Activated T-cell treated with anti-CD3 and anti-CD28 coated beads, Interleukin-2, amount 50 U/mL, for 72 hours (primary cell): ENCODE results near the gene WDR7. TPM values are rescaled to one million over a fixed set of nuclear protein-coding genes. Genes with fewer than 3 reads are reported as not detected.

Experiments
- ATAC-seq, 2 donors: fragments of 150-1000 bp; cut with Tn5 transposase; replicated peaks in 1 of 2; 2 replicates each; pipeline ENCODE4 v1.10.0; 2021; ENCODE audit warnings: moderate library complexity in 2 of 2, mild to moderate bottlenecking in 1 of 2
- DNase-seq, 2 donors: peaks; one replicate each; pipeline ENCODE4 v3.0.0; 2021 to 2022; ENCODE audit warnings: mixed read lengths in 1 of 2
- H3K27ac Mint-ChIP-seq: one replicate; pipeline ENCODE4 v1.8.0; 2022; ENCODE audit warnings: mild to moderate bottlenecking, moderate library complexity, mixed read lengths
- H3K27me3 Mint-ChIP-seq: one replicate; pipeline ENCODE4 v1.8.0; 2022; ENCODE audit warnings: low read depth, mixed read lengths
- H3K36me3 Mint-ChIP-seq, 2 donors: one replicate each; pipeline ENCODE4 v1.8.0; 2022; ENCODE audit warnings: mixed read lengths in 2 of 2, mild to moderate bottlenecking in 1 of 2; ENCODE audit not compliant: insufficient read depth in 2 of 2
- H3K4me1 Mint-ChIP-seq: one replicate; pipeline ENCODE4 v1.8.0; 2022; ENCODE audit warnings: low read depth, mixed read lengths
- H3K4me3 Mint-ChIP-seq, 2 donors: one replicate each; pipeline ENCODE4 v1.8.0; 2022; ENCODE audit warnings: mild to moderate bottlenecking in 2 of 2, mixed read lengths in 2 of 2, moderate library complexity in 2 of 2
- H3K9me3 Mint-ChIP-seq, 2 donors: one replicate each; pipeline ENCODE4 v1.8.0; 2022; ENCODE audit warnings: mixed read lengths in 2 of 2
- total RNA-seq, 2 donors: library from RNA; stranded (reverse); gene quantifications; one replicate each; pipeline ENCODE4 v1.2.3, GENCODE V29; 2022

Gene WDR7
- total RNA-seq, 2 donors from 2014 or later: 25.6 to 25.9 TPM

DNA sequence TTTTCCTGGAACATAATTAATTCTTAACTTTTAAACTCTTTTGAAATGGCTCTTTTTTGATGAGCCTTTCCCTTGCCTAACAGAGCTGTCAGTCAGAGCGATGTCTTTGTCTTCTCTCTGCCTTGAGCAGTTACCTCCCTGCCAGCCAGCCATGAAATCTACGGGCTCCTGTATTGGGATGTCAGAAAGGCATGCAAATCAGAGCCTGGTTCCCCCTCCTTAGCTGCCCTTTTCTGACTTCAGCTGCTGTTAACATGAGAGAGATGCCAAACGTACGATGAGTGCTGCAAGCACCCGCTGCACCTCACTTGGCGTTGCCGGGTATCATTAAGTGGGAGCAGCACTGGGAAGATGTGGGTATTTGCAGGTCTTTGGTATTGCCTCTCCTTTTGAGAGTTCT is 364.3 kb downstream of the WDR7 start:
- no peak overlapping the region for H3K4me3 Mint-ChIP-seq
- no peak overlapping the region for H3K27ac Mint-ChIP-seq
- H3K27me3 Mint-ChIP-seq: no peaks in the 10 kb centered on the region
- ATAC-seq (no peak), DNase-seq (no peak)
- no peaks in the 10 kb centered on the region for H3K36me3 Mint-ChIP-seq
- H3K4me1 Mint-ChIP-seq: peaks cover 27% of the 10 kb centered on the region
- no peaks in the 10 kb centered on the region for H3K9me3 Mint-ChIP-seq

DNA sequence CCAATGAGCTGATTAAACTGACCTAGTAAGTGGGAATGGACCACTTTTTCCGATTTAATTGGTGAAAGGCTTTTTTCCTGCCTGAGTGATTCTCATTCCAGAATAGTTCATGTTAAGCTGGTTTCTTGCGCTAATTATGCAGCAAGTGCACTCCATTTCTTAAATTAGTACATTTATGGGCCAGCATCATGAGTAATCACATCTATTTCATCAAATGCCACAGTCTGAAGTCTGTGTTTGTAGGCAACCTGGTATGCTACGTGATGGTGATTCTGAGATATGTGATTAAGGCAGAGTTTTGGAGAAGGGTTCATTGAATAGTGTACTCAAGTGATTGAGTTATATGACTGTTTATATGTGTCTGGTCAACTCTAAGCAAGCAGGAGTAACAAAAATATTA is 367.7 kb downstream of the WDR7 start:
- Mint-ChIP-seq H3K36me3 (no peaks in the 10 kb centered on the region), H3K4me1 (peaks cover 27% of the 10 kb centered on the region), H3K4me3 (no peak overlapping the region), H3K9me3 (no peaks in the 10 kb centered on the region), H3K27me3 (no peaks in the 10 kb centered on the region), H3K27ac (no peak overlapping the region)
- no peak for DNase-seq
- no peak for ATAC-seq

DNA sequence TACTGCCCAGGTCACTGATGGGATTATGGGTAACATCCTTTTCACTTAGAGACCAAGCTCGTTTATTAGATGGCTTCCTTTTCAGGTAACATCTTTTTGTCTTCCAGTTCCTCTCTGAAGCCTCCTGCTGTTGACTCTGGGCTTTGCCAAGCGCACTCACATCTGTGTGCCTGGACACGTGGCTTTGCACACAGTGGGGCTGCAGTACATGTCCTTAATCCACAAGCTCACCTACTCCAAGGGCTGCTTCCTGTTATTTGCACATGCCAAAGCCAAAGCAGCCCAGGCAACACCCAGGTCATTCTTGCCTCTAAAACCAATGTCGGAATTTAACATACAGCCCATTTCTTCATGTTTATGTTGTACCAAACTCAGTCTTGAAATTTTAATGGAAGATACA is 371.6 kb downstream of the WDR7 start:
- ATAC-seq (no peak), DNase-seq (no peak)
- H3K4me1 Mint-ChIP-seq: peaks cover 4% of the 10 kb centered on the region
- no peak overlapping the region for H3K27ac Mint-ChIP-seq
- no peaks in the 10 kb centered on the region for H3K27me3 Mint-ChIP-seq
- no peaks in the 10 kb centered on the region for H3K9me3 Mint-ChIP-seq
- no peak overlapping the region for H3K4me3 Mint-ChIP-seq
- H3K36me3 Mint-ChIP-seq: no peaks in the 10 kb centered on the region

DNA sequence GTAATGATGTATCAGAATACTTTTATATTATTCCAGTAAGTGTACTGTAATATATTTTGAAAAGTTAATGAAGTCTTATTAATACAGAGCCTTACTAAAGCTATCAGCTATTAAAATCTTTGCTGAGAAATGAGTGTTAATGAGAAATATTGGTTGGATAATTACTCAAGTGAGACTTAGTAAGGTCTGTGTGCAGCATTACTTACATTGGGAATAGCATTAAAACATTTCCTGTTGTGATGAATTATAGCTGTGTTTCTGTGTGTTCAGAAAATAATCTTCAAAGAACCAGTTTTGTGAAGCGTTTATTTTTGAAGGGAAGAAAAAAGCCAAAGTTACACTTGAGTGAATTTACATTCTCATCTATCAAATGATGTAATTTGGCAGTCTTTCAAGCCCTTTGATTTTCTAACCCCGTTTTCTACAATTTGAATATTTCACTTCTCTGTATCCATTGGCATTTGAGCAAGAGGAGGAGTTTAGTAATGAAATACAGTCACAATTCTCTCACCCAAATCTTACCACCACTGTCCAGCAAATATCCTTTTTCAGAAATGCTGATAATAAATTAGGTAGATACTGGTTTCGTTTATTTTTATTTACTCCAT is 372.2 kb downstream of the WDR7 start:
- Mint-ChIP-seq H3K4me3 (no peak overlapping the region), H3K27me3 (no peaks in the 10 kb centered on the region), H3K9me3 (no peaks in the 10 kb centered on the region), H3K27ac (no peak overlapping the region), H3K36me3 (no peaks in the 10 kb centered on the region), H3K4me1 (no peaks in the 10 kb centered on the region)
- ATAC-seq (no peak), DNase-seq (no peak)

DNA sequence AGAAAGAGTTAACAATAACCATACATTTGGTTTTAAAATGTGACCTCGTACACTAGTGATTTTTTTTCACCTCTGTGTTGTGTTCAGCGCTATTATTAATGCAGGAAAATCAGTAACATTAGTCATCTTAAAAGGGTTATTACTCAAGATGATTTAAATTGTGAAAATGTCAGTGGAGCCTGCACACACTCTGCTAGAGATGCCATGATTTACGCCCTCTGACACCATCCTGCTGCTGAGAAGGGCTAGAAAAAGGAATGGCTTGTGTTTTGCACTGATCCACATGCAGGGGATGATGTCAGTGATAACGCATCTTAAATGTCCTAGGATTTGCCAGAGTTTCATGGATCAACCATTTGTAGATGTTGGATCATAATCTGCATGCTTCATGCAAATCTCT is 374.4 kb downstream of the WDR7 start:
- no peak overlapping the region for H3K27ac Mint-ChIP-seq
- no peaks in the 10 kb centered on the region for H3K9me3 Mint-ChIP-seq
- DNase-seq (no peak), ATAC-seq (no peak)
- no peaks in the 10 kb centered on the region for H3K4me1 Mint-ChIP-seq
- no peaks in the 10 kb centered on the region for H3K27me3 Mint-ChIP-seq
- H3K36me3 Mint-ChIP-seq: peaks cover 0 to 2% of the 10 kb centered on the region in 2 donors
- H3K4me3 Mint-ChIP-seq: no peak overlapping the region

DNA sequence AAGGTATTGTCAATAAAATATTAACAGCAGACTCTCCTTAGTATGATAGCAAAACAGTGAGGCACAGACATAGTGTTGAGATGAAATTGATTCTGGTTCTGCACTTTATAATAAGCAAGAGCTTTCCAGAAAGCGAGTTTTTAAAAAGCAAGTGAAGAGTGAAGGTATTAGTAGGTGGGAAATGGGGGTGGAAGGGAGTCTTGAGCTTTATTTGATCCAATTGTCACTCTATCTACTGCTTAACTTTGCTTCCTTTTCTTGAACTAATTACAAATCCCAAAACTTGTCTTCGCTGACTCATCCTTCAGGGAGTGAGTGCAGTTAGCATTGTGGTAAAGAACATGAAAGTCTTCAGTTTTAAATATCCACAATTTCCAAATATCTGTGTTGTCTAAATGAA is 375.2 kb downstream of the WDR7 start:
- no peaks in the 10 kb centered on the region for H3K9me3 Mint-ChIP-seq
- H3K27ac Mint-ChIP-seq: no peak overlapping the region
- H3K27me3 Mint-ChIP-seq: no peaks in the 10 kb centered on the region
- H3K4me3 Mint-ChIP-seq: no peak overlapping the region
- H3K4me1 Mint-ChIP-seq: no peaks in the 10 kb centered on the region
- ATAC-seq (no peak), DNase-seq (no peak)
- H3K36me3 Mint-ChIP-seq: peaks cover 0 to 2% of the 10 kb centered on the region in 2 donors

DNA sequence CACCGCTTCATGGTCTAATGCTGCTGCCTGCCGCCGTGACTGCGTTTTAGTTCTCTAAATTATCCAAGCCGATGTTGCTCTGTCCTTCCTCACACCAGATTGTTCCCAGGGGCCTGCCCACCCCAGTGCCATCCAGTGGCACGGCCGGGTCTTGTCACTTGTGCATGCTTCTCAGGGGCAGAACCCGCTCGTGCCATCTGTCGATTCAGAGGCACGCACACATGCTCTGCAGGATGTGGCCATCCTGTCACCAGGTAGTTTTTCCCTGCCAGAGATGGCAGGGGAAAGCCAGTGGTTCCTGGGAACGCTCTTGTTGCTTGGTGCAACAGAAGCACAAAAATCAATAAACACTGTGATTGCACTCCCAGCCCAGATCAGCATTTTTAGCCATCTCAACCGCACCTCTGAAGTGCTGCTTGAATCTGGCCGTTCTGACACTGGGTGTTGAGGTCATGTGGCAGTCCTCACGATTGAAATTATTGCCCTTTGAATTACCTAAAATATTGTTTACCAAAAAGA is 376.1 kb downstream of the WDR7 start:
- Mint-ChIP-seq H3K27me3 (no peaks in the 10 kb centered on the region), H3K9me3 (no peaks in the 10 kb centered on the region), H3K36me3 (peaks cover 0 to 2% of the 10 kb centered on the region in 2 donors), H3K4me3 (no peak overlapping the region), H3K27ac (no peak overlapping the region), H3K4me1 (no peaks in the 10 kb centered on the region)
- DNase-seq: no peak
- no peak for ATAC-seq

DNA sequence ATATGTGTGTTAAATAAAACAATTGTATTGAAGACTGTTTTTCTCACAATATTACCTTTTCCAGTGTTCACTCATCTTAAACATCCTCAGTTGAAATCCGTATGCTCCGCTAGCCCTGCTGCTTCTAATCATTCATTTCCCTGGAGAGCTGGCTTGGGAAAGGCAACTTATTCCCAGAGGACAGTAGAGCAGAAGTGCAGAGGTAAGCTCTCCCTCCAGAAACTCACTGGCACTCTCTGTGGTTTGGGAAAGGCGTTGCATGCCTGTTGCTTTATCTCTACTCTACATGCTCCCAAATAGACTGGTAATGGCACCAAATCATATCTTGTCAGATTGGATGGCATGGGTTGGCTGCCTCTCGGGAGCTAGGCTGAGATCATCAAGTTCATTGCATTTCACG is 378.6 kb downstream of the WDR7 start:
- Mint-ChIP-seq H3K36me3 (peaks cover 0 to 2% of the 10 kb centered on the region in 2 donors), H3K4me3 (no peak overlapping the region)

DNA sequence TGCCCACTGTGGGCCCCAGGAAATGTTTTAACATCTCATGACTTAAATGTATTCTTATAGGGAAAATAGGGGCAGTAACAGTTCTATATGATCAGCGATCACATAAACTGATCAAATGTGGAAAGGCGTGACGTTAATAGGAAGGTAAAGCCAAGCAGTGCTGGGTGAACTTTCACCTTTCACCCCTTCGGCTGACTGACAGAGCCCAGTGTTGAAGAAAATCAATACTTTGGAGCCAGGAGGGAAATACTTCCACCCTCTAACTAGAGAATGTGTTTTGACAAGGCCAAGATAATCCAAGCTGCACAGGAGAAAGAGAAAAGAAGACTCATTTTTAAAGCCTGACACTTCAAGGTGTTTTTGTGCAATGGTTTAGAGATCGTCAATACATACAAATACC is 379.3 kb downstream of the WDR7 start:
- H3K4me1 Mint-ChIP-seq: no peaks in the 10 kb centered on the region
- H3K4me3 Mint-ChIP-seq: no peak overlapping the region
- no peak for ATAC-seq
- no peaks in the 10 kb centered on the region for H3K9me3 Mint-ChIP-seq
- no peak overlapping the region for H3K27ac Mint-ChIP-seq
- no peaks in the 10 kb centered on the region for H3K27me3 Mint-ChIP-seq
- peaks cover 0 to 2% of the 10 kb centered on the region in 2 donors for H3K36me3 Mint-ChIP-seq
- no peak for DNase-seq

More for the DNA sequence above, 378.6 kb downstream of the WDR7 start:
- Mint-ChIP-seq H3K27me3 (no peaks in the 10 kb centered on the region), H3K9me3 (no peaks in the 10 kb centered on the region), H3K27ac (no peak overlapping the region), H3K4me1 (no peaks in the 10 kb centered on the region)
- DNase-seq: no peak
- ATAC-seq: no peak

DNA sequence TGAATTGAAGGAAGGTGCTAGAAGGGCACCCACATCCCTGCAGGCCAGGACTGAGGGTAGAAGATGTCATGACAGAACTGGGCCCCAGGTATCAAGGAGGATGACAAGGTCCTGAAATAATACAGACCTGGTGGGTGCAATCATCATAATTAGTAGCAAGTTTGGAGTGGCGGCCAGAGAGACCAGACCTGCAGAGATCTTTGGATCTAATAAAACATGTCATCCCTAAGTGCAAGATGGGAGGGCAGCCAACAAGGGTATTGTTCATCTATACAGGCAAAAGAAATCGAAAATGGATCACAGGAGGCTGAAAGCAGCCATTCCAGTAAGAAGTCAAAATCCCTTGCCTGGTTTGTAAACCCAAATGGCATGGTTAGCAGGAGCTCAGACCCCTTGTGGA is 384.4 kb downstream of the WDR7 start:
- Mint-ChIP-seq H3K27ac (no peak overlapping the region), H3K4me3 (no peak overlapping the region), H3K36me3 (no peaks in the 10 kb centered on the region), H3K9me3 (peaks cover 0 to 3% of the 10 kb centered on the region in 2 donors), H3K27me3 (peaks cover 7% of the 10 kb centered on the region), H3K4me1 (no peaks in the 10 kb centered on the region)
- no peak for ATAC-seq
- DNase-seq: no peak

DNA sequence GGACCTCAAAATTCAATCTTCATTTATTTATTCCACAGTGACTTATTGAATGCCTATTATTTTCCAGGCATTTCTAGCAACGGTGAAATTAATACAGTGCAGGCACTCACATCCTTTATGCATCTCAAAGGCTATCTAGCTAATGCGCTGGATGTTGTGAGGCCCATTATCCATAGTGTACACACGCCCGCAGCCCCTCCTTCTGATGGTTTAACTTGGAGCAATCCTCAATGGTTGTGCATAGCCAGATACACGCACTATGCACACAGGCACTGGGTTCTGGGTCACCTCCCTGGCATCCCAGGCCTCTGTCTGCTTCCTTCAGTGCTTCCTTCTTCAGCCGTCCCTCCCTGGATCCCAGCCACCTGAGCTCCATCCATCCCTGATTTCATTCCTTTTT is 387.2 kb downstream of the WDR7 start:
- Mint-ChIP-seq H3K4me3 (no peak overlapping the region), H3K27ac (no peak overlapping the region), H3K27me3 (peaks cover 8% of the 10 kb centered on the region), H3K36me3 (peaks cover 0 to 1% of the 10 kb centered on the region in 2 donors), H3K9me3 (peaks cover 0 to 3% of the 10 kb centered on the region in 2 donors), H3K4me1 (no peaks in the 10 kb centered on the region)
- DNase-seq (no peak), ATAC-seq (no peak)

DNA sequence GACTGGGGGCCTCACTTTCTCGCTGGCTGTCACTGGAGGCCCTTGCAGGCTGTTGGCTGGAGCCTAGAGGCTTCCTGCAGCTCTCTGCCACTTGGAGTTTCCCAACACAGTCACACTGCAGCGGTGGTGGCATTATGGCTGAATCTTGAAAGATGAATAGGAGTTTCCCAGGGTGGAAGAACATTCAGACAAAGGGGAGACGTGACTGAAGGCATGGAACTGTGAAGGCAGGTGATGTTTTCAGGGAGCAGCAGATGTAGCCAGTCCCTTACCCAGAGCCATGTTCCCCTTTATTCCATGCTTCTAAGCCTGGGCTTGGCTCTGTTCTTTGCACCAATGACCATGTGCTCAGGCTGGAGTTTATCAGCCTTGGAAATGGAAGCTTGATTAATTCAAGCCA is 389.0 kb downstream of the WDR7 start:
- Mint-ChIP-seq H3K4me3 (no peak overlapping the region), H3K36me3 (peaks cover 0 to 1% of the 10 kb centered on the region in 2 donors), H3K9me3 (peaks cover 0 to 4% of the 10 kb centered on the region in 2 donors), H3K4me1 (no peaks in the 10 kb centered on the region), H3K27me3 (peaks cover 20% of the 10 kb centered on the region), H3K27ac (no peak overlapping the region)
- ATAC-seq (no peak), DNase-seq (no peak)

DNA sequence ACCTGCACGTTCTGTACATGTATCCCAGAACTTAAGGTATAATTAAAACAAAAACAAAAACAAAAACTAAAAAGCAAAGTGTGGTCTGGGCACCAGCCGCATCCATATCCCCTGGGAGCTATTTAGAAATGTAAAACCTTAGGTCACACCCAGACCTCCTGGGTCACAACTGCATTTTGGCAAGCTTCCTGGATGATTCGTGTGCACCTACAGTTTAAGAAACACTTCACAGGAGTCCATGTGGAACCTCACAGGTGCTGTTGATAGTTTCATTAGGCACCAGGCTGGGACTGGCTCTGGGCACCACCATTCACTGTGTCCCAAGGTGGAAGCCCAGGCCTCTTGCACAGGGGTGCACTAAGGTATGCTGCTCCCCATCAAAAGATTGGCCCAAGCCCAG is 392.1 kb downstream of the WDR7 start:
- Mint-ChIP-seq H3K36me3 (peaks cover 0 to 1% of the 10 kb centered on the region in 2 donors), H3K9me3 (peaks cover 4 to 8% of the 10 kb centered on the region in 2 donors)

DNA sequence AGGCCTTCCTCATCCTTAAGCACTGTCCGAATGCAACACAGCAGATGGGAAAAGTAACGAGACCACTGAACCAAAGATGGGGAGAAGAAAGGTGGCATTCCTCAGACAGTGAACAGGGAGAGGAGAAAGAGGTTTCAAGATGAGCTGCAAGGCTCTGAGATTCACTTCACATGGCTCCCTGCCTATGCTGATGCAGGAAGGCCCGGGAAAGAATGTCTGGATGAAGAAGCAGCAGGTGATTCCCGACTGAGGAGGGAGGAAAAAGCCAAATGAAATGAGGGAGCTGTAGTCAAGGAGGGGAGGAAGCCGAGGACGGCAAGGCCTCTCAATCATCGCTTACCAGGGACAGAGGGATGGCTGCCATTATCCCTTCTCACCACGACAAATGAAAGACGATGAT is 397.2 kb downstream of the WDR7 start:
- DNase-seq (no peak), ATAC-seq (no peak)
- H3K27ac Mint-ChIP-seq: no peak overlapping the region
- no peaks in the 10 kb centered on the region for H3K36me3 Mint-ChIP-seq
- H3K4me3 Mint-ChIP-seq: no peak overlapping the region
- no peaks in the 10 kb centered on the region for H3K4me1 Mint-ChIP-seq
- H3K27me3 Mint-ChIP-seq: peaks cover 12% of the 10 kb centered on the region
- H3K9me3 Mint-ChIP-seq: peaks cover 4 to 5% of the 10 kb centered on the region in 2 donors

More for the DNA sequence above, 392.1 kb downstream of the WDR7 start:
- H3K27me3 Mint-ChIP-seq: peaks cover 20% of the 10 kb centered on the region
- no peak overlapping the region for H3K27ac Mint-ChIP-seq
- H3K4me3 Mint-ChIP-seq: no peak overlapping the region
- H3K4me1 Mint-ChIP-seq: no peaks in the 10 kb centered on the region
- DNase-seq: no peak
- ATAC-seq: no peak
